ENCODE measurements around the gene FDX1.

- TF ChIP-seq CTCF (IDR thresholded peaks at IDR 0.05) (no peak), POLR2A (IDR thresholded peaks at IDR 0.05) (no peak)
These were observed 20.6 kb upstream of the FDX1 start for GRCh38 chr11:110409174-110409573.
